GM18505 (cell line): Measurements from ENCODE around the gene CAMTA1.

ENCODE experiments used
- ATAC-seq: cut with Tn5 transposase; IDR thresholded peaks from one replicate; pipeline ENCODE4 v1.9.1; 2021; ENCODE audit not compliant: unreplicated experiment
- POLR2A ChIP-seq: IDR thresholded peaks from 4 replicates; pipeline ENCODE4 v1.6.1; 2011; ENCODE audit warnings: borderline replicate concordance; ENCODE audit not compliant: insufficient read depth, insufficient read length; ENCODE audit errors: extremely low read depth

CAMTA1 gene

DNA sequence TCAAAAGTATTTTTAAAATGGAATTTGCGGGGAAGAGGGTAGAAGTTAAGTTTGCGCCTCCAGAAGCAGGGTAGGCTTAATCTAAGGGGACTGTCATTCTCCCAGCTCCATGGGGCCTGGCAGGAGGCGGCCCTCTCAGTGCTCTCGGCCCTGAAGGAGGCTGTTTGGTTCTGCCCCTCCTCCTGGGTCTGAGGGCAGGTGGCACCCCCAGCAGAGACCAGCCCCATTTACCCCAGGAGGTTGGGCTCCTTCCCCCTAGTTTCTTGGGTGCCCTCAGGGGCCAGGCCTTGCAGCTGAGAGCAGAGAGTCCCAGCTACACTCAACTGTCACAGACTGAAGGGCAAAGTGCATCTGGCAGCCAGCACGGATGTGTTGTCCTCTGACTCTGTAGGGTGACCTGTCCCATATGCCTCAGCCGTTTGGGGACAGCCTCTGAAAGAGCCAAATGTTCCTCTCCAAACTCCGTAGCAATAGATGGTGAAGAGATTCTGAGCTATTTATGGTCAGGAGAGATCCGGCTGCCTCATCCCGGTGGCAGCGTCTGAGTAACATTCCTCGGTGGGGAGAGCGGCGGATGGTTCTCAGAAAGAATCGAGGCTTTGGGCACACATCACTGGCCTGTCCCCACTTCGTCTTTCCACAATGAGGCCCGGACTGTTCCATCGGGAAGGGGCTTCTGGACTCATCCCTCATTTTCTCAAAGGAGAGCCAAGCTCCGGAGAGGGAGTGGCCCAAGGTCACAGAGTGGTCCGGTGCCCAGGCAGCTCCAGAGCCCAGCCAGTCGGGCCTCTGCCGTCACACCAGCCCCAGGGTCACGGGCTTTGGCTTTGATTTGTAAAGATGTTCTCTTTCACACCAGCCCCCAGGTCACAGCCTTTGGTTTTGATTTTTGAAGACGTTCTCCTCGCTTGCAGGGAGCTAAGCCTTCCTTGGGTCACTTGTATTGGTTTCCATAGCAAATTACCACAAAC, 561.6 kb downstream of the CAMTA1 start:
- TF ChIP-seq POLR2A: no peak
- ATAC-seq: no peak

DNA sequence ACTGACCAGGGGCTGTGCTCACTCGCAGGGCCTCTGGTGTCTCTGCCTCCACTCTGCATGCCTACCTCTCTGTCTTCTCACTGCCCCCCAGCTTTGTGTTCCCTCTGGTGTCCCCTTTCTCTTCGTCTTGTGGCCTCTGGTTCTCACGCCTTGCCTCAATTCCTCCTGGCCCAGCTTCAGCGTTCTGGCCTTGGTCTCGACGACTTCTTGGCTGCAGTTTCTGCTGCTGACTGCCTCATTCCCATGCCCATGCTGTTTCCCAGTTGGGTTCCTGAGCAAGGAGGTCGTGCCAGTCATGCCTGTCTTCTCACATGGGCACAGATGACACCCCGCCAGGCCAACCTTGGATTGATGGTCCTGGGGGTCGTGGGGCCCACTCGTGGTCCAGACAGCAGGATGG, 562.8 kb downstream of the CAMTA1 start:
- no peak for ATAC-seq
- TF ChIP-seq POLR2A: no peak

DNA sequence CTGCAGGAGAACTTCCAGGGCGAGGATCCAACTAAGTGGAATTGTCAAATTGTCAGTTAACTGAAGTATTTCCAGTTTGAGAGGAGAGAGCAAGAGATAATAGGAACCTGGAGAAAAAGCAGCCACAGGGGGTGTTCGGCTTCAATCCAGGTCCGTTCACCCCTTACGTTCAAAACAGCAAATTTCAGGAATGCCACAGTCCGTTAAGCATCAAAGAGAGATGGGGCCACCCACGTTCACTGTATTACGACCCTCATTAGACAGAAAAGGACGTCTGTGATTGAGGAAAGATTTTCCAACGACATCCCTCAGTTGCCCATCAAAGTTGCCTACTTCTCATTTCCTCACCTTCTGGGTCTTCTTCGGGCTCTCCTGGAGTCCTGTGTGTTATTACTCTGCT, 563.3 kb downstream of the CAMTA1 start:
- TF ChIP-seq POLR2A: no peak
- ATAC-seq: no peak

DNA sequence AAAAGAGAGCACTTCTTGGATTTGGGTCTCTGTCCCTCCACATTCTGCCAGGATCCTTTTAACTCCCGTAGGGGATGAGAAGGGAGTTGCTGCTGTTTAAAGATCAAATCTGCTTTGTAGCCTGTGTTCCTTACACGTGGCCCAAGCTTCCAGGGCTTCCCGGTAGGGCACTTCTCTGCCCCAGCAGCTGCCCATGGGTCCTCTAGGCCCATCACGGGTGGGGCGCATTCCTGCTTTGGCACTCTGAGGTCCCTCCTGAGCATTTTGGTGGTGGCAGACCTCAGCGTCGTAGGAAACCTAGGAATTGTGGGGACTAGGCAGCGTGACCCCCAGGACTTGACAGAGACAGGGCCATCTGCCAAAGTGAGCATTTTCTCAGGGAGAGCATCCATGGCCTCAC, 565.5 kb downstream of the CAMTA1 start:
- no peak for TF ChIP-seq POLR2A
- no peak for ATAC-seq

DNA sequence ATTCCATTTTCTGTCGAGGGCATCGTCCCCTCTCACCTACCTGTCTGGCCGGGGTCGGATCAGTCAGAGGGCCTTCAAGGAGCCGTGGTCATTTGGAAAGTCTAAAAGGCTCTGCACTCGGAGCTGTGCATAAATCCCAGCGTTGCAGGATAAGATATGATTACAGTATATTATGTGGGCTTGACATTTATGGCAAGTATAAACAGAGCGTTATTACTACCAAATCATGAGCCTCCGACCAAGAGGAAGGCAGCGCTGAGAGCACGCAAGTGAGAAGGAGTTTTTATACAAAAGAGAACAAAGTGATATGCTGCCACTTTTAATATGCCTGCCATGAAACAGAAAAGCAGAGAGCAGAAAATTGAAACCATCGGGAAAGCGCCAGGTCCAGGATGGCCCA, 566.4 kb downstream of the CAMTA1 start:
- no peak for TF ChIP-seq POLR2A
- ATAC-seq: no peak

DNA sequence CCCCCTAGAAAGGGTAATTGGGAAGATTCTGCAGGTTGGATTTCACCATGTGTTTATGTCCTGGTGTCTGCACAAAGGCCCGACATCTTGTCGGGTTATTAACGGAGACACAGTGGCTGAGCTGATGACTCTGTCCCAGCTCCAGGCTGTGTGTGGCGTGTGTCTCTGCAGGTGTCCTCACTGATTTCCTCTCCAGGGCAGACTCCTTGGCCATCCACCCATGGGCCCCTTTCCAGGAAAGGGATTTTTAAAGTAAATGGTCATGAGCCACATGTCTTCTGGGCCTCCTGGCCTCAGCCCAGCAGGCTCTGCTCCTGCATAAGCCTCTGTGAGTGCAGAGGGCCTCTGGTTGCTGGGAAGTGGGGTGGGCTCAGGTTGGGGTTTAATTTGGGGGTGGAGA, 567.1 kb downstream of the CAMTA1 start:
- no peak for ATAC-seq
- no peak for TF ChIP-seq POLR2A

DNA sequence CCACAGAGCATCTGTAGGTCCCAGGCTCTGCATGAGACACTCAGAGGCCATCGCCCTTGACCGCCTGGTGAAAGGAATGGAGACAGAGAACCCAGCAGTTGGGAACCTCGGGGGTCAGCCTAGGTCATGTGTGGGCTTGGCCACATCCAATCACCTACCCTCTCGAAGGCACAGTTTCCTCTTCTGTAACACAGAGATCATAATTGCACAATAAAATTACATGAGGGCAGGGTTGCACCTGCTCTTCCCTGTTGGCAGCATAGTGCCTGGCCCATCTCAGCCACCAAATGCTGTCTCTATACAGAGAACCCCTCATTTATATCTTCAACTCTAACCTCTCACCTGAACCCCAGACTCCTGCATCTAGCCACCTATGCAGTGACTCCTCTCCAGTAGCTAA, 567.7 kb downstream of the CAMTA1 start:
- TF ChIP-seq POLR2A: no peak
- ATAC-seq: no peak

DNA sequence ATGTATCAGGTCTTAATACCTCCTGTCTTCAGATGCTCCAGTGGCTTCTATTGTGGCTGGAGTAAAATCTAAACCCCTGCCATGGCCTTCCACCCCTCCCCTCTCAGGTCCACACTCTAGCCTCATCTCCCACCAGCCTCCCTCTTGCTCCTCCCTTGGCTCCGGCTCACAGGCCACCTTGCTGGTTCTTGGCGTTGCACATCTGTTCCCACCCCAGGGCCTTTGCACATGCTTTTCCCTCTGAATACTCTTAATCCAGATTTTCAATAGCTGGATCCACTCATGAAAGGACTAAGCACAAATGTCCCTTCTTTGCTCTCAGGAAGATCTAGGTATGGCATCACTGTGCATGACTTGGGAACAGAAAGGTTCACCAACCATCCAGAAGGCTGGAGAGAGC, 570.4 kb downstream of the CAMTA1 start:
- ATAC-seq: no peak
- TF ChIP-seq POLR2A: no peak

DNA sequence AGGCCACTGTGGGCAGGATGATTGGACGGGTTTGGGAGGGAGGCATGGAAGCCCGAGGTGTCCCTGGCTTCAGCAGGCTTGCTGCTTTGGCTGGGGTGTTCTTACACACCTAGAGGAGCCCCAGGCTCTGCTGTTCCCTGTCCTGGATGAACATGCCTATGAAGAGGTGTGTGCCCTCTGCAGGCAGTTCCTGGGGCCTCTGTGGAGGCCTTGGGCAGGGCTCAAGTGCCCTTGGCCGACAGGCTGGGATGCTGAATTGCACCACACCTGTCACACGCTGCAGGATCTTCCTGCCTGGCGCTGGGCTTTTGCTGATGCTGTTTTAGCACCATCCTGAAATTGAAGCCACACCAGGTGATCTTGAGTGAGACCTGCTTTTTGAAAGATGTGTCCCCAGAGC, 570.8 kb downstream of the CAMTA1 start:
- no peak for ATAC-seq
- TF ChIP-seq POLR2A: no peak

DNA sequence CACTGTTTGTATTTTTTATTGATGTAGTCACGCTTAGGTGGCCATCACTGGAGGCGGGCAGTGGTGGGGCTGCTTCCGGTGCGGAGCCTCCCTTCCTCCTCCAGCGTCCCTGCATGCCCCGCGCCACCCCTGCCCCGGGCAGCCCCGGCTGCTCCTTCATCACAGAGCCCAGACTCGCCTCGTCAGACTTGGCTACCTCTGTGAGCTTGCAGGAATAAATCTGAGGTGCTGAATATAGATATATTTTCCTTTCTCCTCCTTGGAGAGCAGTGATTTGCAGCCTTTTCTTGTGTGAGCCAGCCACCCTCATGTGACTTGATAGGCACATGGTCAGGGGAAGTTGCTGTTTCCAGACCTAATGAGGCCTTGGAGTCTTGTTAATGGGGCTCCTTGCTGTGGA, 573.2 kb downstream of the CAMTA1 start:
- no peak for TF ChIP-seq POLR2A
- ATAC-seq: no peak

DNA sequence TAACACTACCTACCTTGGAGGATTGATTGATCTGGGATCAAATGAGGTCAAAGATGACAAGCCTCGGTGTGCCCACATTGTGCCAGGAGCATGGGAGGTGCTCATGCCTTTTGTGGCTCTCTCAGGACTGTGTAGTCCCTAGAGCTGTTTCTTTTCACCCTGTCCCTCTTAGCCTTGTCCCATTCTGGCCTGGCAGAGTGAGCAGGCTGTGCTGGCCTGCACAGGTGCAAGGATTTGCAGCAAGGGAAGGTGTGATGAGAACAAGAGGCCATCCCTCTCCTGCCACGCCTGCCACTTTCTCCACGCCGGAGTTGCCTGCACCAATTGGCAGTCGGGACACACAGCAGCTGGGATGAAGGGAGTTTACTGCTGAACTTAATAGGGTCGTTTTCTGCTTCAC, 575.3 kb downstream of the CAMTA1 start:
- no peak for ATAC-seq
- no peak for TF ChIP-seq POLR2A

DNA sequence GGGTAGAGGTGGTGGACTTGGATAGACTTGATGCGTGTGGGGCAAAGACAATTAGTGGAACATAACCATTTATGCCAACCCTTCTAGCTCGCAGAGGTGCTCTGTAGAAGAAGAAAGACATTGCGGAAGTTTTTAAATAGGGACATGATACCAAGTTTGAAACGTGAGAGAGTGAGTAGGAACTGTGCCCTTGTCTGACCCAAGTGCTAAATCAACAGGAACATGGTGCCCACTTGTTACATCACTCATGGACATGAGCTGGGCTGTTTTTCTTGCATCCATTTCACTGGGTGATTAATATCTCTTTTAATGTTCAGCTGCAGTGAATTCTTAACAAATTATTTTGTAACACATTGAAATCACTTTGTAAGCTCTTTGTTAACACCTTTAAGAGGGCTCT, 577.7 kb downstream of the CAMTA1 start:
- no peak for TF ChIP-seq POLR2A
- no peak for ATAC-seq

DNA sequence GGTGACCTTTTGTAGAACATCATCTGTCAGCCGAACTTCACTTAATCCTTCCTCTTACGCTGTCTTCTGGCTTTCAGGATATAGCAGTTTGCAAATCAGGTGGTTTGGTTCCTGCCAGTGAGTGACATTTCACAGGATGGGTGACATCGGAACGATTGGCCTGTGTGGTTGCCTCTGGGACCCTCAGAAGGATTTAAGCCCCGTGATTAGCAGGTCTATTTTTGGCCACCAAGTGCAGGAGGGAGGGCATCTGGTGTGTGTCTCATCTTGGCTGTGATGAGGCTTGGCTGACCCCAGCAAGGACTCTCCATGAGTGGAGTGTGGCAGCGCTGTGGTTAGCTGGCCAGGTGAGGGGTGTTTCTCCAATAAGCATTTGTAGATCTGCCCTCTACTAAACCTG, 578.2 kb downstream of the CAMTA1 start:
- TF ChIP-seq POLR2A: no peak
- ATAC-seq: no peak

DNA sequence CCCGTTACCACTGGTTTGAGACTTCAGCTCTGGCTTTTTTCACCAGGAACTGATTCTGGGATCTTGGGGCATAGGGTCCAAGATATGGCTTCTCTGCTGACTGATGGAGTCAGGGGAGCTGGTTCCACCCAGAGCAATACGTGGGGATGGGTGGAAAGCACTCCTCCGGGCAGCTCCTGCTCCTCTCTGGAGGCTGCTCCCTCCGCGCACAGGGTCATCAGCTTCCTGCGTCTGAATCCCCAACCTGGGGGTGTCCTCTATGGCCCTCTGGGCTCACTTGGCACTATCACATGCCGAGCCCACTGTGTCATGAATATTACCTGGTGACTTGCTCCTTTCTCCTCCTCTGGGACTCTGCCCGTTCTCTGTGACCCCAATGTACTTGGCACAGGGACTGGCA, 580.5 kb downstream of the CAMTA1 start:
- ATAC-seq: no peak
- no peak for TF ChIP-seq POLR2A

DNA sequence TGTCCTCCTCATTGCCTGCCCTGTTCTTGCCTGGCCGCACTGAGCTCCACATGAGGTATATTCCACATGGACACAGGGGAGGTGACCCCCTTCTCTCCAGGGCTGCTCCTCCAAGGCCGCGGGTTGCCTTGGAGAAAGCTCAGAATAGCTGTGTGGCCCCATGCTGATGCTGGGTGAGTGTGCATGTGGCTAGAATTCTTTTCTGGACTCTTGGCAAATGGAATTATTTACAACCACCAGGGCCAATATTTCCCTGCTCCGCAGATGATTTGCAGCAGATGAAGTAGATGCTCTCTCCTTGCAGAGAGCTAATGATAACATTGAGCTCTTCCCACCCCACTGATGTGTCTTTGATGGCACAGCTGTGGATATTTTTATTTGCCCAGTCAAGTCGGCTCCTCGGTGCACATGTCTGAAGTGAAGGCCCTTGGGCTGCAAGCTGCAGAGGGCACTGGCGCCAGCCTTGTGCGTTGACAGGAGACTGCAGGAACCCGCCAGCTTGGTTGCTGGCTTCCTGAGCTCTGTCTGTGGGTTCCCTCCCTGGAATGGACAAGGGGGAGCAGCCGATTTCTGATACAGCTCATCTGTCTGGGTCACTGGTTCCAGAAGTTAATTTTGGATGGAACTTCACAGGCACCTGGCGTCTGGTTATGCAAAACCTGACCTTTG, 581.2 kb downstream of the CAMTA1 start:
- TF ChIP-seq POLR2A: no peak
- no peak for ATAC-seq
